Naive thymus-derived CD4-positive, alpha-beta T cell (primary cell): Measurements from ENCODE around the gene KCNQ1OT1. TPM values are rescaled to one million over a fixed set of nuclear protein-coding genes. Genes with fewer than 3 reads are reported as not detected.

Experiments used
- ATAC-seq: fragments of 150-1000 bp; cut with Tn5 transposase; 2 replicates; pipeline ENCODE4 v1.10.0; 2021; ENCODE audit warnings: mild to moderate bottlenecking, moderate library complexity
- CTCF ChIA-PET: fragments of 350-600 bp; sonication (Branson Sonifier 250); formaldehyde crosslinking; loops from one replicate; lab custom pipeline; 2021; ENCODE audit warnings: antibody characterized with exemption; lab: Charles Lee
- POLR2A ChIA-PET: fragments of 350-600 bp; sonication (Branson Sonifier 250); formaldehyde crosslinking; loops from one replicate; lab custom pipeline; 2021; ENCODE audit warnings: antibody characterized with exemption, inconsistent platforms; lab: Charles Lee
- DNase-seq, 9 donors: peaks; one replicate each; pipeline versions ENCODE4 v3.0.0 to v3.0.0-alpha.2; 2020 to 2022; ENCODE audit warnings: mixed read lengths in 1 of 9
- H3K27ac ChIP-seq: one replicate; pipeline ENCODE4 v1.7.0; 2013; ENCODE audit warnings: mild to moderate bottlenecking, low read depth, low read length, moderate library complexity
- H3K27me3 ChIP-seq, 2 donors: one replicate each; pipeline ENCODE4 v1.7.0; 2013; ENCODE audit warnings: low read length in 2 of 2, mild to moderate bottlenecking in 2 of 2, moderate library complexity in 2 of 2; ENCODE audit not compliant: control insufficient read depth in 2 of 2, insufficient read depth in 2 of 2
- H3K36me3 ChIP-seq, 3 experiments: 1 replicate in 2 of 3; 2 replicates in 1 of 3; pipeline ENCODE4 v1.7.0; 2013; ENCODE audit warnings: low read length in 3 of 3, mild to moderate bottlenecking in 3 of 3, moderate library complexity in 1 of 3; ENCODE audit not compliant: insufficient read depth in 3 of 3, control insufficient read depth in 2 of 3
- H3K4me1 ChIP-seq, 2 donors: one replicate each; pipeline ENCODE4 v1.7.0; 2013; ENCODE audit warnings: low read length in 2 of 2, mild to moderate bottlenecking in 2 of 2, moderate library complexity in 1 of 2; ENCODE audit not compliant: control insufficient read depth in 2 of 2, insufficient read depth in 2 of 2
- H3K4me3 ChIP-seq: 2 replicates; pipeline ENCODE4 v1.7.0; 2013; ENCODE audit warnings: mild to moderate bottlenecking, low read length
- H3K9me3 ChIP-seq, 3 experiments: 1 replicate in 2 of 3; 2 replicates in 1 of 3; pipeline ENCODE4 v1.7.0; 2013; ENCODE audit warnings: low read length in 3 of 3; ENCODE audit not compliant: control insufficient read depth in 2 of 3
- H3K27ac Mint-ChIP-seq, 9 donors: one replicate each; pipeline ENCODE4 v1.8.0; 2020 to 2022; ENCODE audit warnings: mixed read lengths in 9 of 9, mild to moderate bottlenecking in 8 of 9, moderate library complexity in 5 of 9, inconsistent platforms in 2 of 9
- H3K27me3 Mint-ChIP-seq, 5 donors: one replicate each; pipeline ENCODE4 v1.8.0; 2021 to 2022; ENCODE audit warnings: mixed read lengths in 5 of 5, mild to moderate bottlenecking in 1 of 5
- H3K36me3 Mint-ChIP-seq, 5 donors: one replicate each; pipeline ENCODE4 v1.8.0; 2020 to 2022; ENCODE audit warnings: mixed read lengths in 5 of 5, mild to moderate bottlenecking in 3 of 5, inconsistent platforms in 1 of 5
- H3K4me1 Mint-ChIP-seq, 7 donors: one replicate each; pipeline ENCODE4 v1.8.0; 2020 to 2022; ENCODE audit warnings: mixed read lengths in 7 of 7, mild to moderate bottlenecking in 3 of 7, inconsistent platforms in 1 of 7
- H3K4me3 Mint-ChIP-seq, 10 donors: one replicate each; pipeline ENCODE4 v1.8.0; 2020 to 2022; ENCODE audit warnings: mild to moderate bottlenecking in 10 of 10, mixed read lengths in 10 of 10, moderate library complexity in 6 of 10, inconsistent platforms in 2 of 10
- H3K9me3 Mint-ChIP-seq, 11 donors: one replicate each; pipeline ENCODE4 v1.8.0; 2020 to 2022; ENCODE audit warnings: mixed read lengths in 11 of 11, mild to moderate bottlenecking in 4 of 11, inconsistent platforms in 1 of 11, moderate library complexity in 1 of 11
- intact Hi-C, 2 donors: fragments of 100-400 bp; cut with micrococcal nuclease; formaldehyde crosslinking; loops; one replicate each; pipeline ENCODE4 v1.15.1; 2023
- polyA plus RNA-seq, 2 donors: library from polyadenylated mRNA; unstranded; fragments of 300-500 nt; fragmentation: Illumina TruSeq; gene quantifications; one replicate each; pipeline ENCODE4 v1.2.3, GENCODE V29; 2021
- total RNA-seq, 6 experiments: library from RNA in 5 of 6; stranded (reverse) in 5 of 6; gene quantifications; 1 replicate in 5 of 6; 2 replicates in 1 of 6; pipeline ENCODE4 v1.2.3 and lab custom pipeline; 2021 to 2026

Gene KCNQ1OT1
- total and polyA plus RNA-seq, 7 experiments from 2014 or later = 0.07 to 0.56 (median 0.19) TPM

DNA sequence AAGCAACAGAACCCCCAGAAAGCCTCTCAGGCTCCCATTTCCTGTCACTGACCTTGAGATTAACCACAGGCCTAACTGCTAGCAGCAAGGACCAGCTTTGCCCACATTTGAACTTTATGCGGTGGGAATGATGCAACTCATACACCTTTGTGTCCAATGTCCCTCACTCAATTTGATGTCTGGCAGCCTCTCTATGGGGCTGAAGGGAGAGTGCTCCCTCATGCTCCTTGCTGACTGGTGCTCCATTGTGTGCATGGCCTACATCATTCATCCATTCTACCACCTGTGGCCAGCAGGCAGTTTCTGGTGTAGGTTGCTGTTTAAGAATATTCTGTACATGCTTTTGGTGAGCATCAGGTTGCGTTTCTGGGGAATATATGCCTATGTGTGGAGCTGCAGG is 31.9 kb downstream of the KCNQ1OT1 start:
- Mint-ChIP-seq H3K27ac (no peak overlapping the region), H3K9me3 (no peaks in the 10 kb centered on the region), H3K4me3 (no peak overlapping the region), H3K36me3 (peaks cover 0 to 46% (median 8%) of the 10 kb centered on the region in 5 donors), H3K4me1 (peaks cover 0 to 6% (median 2%) of the 10 kb centered on the region in 7 donors), H3K27me3 (no peaks in the 10 kb centered on the region)
- Histone ChIP-seq H3K27me3 (no peaks in the 10 kb centered on the region), H3K9me3 (no peaks in the 10 kb centered on the region), H3K4me3 (no peak overlapping the region), H3K27ac (no peak overlapping the region), H3K36me3 (peaks cover 0 to 45% (median 3%) of the 10 kb centered on the region in 3 experiments), H3K4me1 (no peaks in the 10 kb centered on the region)
- intact Hi-C loops = no loop called here
- ChIA-PET CTCF (no interaction called here), POLR2A (no interaction called here)
- DNase-seq = no peak
- no peak for ATAC-seq

DNA sequence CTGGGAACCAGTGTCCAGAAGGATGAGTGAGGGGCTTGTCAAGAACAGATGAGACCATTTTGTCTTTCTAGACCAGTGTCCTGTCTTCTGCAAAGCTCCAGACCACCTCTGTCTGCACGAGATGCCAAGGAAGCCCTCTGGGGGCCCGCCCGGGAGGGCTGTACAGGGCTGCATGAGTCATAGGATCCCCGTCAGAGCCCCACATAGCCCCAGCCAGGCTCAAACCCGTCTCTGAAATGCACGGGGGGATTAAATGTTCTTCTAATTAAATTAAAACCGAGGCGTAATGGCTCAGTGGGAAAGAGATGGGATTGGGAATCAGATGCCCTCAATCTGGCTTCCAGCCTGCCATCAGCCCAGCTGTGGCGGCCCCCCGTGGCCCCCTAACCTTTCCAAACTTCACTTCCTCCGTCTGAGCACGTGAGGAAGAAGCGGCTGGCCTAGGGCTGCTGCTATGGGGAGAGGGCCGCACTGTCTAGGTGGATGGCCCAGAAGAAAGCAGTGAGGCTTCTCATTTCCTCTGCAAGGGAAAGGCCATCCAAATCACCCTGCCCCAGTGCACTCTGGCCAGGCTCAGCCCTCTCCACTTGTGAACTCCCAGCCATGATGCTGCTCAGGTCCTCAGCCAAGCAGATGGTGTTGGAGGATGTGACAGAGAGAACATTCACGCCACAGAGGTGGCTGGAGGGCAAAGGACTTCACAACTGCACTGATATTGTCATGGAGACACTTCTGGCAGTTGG is 32.8 kb downstream of the KCNQ1OT1 start:
- Mint-ChIP-seq H3K4me3 (no peak overlapping the region), H3K9me3 (no peaks in the 10 kb centered on the region), H3K27me3 (no peaks in the 10 kb centered on the region), H3K4me1 (peaks cover 0 to 6% (median 2%) of the 10 kb centered on the region in 7 donors), H3K36me3 (peaks cover 0 to 51% (median 11%) of the 10 kb centered on the region in 5 donors), H3K27ac (no peak overlapping the region)
- peaks cover 0 to 48% (median 3%) of the 10 kb centered on the region in 3 experiments for H3K36me3 ChIP-seq
- intact Hi-C loops = no loop called here
- H3K27me3 ChIP-seq = no peaks in the 10 kb centered on the region
- H3K27ac ChIP-seq = no peak overlapping the region
- CTCF ChIA-PET = no interaction called here
- H3K9me3 ChIP-seq = no peaks in the 10 kb centered on the region
- no peak for DNase-seq
- no peaks in the 10 kb centered on the region for H3K4me1 ChIP-seq
- no peak for ATAC-seq
- H3K4me3 ChIP-seq = no peak overlapping the region
- POLR2A ChIA-PET = no interaction called here

DNA sequence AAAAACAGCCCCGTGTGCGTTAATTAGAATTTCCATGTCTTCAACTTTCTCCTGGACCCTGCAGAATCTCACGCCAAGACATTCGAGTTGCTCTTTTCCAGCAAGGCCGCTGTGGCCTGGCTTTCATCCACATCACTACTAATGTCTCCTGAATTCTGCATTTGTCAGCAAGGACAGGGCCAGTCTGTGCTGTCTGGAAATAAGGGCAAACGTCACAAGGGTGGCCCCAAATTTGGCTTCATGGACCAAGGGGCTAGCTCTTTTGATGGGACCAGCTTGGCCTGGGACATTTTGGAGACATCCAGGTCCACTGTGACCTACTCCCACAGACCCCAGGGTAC is 33.4 kb downstream of the KCNQ1OT1 start:
- Mint-ChIP-seq H3K4me3 (no peak overlapping the region), H3K9me3 (no peaks in the 10 kb centered on the region), H3K36me3 (peaks cover 0 to 51% (median 11%) of the 10 kb centered on the region in 5 donors), H3K4me1 (peaks cover 0 to 6% (median 2%) of the 10 kb centered on the region in 7 donors), H3K27me3 (no peaks in the 10 kb centered on the region), H3K27ac (no peak overlapping the region)
- no peak for DNase-seq
- Histone ChIP-seq H3K4me1 (no peaks in the 10 kb centered on the region), H3K27ac (no peak overlapping the region), H3K4me3 (no peak overlapping the region), H3K27me3 (no peaks in the 10 kb centered on the region), H3K9me3 (no peaks in the 10 kb centered on the region), H3K36me3 (peaks cover 0 to 52% (median 3%) of the 10 kb centered on the region in 3 experiments)
- CTCF ChIA-PET = no interaction called here
- intact Hi-C loops = no loop called here
- POLR2A ChIA-PET = no interaction called here
- ATAC-seq = no peak

DNA sequence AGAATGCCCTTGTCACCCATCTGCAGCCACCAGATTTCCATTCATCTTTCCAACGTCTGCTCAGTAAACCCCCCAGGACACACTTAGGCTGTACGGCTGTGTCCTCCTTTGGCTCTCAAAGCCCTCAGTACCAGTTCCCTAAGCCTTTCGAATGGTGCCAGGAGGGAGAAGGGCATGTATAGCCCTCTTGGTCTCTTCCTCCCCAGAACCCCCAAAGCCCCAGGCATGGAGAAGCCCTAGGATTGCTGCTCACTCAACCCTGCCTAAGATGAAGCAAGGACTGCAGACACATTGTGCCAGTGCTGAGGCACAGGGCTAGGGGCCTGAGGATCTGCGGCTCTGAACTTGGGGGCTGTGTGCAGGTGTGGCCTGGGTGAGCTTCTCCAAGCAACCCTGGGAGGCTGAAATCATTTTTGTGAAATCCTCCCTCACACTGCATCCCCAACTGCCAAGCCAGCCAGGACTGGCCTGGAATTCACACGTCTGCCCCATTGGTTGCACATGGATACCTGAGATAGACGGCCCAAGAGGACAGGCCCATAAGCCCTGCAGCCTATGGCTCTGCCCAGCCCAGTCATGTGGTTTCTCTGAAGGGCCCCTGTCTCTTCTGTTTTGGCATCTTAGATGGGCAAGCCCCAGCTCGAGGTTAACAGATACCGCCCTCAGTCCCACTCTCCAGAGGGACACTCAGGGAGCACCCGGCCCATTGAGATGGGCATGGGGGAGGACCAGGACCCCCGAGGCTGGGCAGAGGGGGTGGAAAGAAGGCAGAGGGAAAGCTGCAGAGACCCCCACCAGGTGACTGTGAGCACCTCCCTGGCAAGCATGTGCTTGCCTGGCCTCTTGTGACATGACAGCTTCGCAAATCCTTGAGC is 34.0 kb downstream of the KCNQ1OT1 start:
- ATAC-seq = no peak
- intact Hi-C loops = no loop called here
- Histone ChIP-seq H3K4me3 (no peak overlapping the region), H3K9me3 (no peaks in the 10 kb centered on the region), H3K36me3 (peaks cover 0 to 52% (median 3%) of the 10 kb centered on the region in 3 experiments), H3K27me3 (no peaks in the 10 kb centered on the region), H3K4me1 (no peaks in the 10 kb centered on the region), H3K27ac (no peak overlapping the region)
- Mint-ChIP-seq H3K27me3 (no peaks in the 10 kb centered on the region), H3K4me1 (peaks cover 0 to 6% (median 2%) of the 10 kb centered on the region in 7 donors), H3K36me3 (peaks cover 0 to 56% (median 16%) of the 10 kb centered on the region in 5 donors), H3K9me3 (peaks cover 0 to 5% (median 0%) of the 10 kb centered on the region in 11 donors), H3K27ac (no peak overlapping the region), H3K4me3 (no peak overlapping the region)
- CTCF ChIA-PET = no interaction called here
- DNase-seq = no peak
- POLR2A ChIA-PET = no interaction called here

DNA sequence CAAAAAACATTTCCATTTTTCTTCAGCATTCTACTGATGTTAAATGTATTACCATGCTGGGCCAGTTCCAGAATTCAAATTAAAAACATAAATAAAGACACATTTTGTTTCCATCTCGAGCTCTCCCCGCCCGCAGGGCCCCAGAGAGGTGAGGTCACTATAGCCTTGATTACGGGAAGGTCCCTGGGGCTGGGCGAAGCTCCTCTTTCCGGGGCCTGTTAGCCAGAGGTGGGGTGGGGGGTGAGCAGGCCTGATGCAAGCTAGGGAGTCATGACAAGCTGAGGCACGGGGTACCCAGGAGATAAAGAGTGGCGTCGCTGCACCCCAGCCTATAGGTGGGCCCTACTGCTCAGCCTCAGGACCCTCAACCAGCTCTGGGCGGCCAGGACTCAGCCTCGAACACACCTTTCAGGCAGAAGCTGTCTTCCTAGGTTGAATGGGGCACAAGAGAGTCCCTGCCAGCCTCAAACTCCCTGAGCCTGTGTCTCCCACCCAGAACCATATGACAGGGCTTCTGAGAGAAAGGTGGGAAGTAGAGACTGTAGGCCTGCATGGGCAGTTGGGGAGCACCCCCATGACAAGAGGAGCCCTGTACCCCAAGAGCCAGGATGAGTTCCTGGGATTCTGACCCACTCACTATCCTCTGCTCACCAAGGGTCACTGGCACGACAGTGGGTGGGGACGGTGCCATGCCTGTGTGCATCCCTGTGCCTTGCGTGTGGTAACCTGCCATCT is 34.8 kb downstream of the KCNQ1OT1 start:
- ChIA-PET CTCF (no interaction called here), POLR2A (no interaction called here)
- no peak overlapping the region for H3K27ac Mint-ChIP-seq
- no peaks in the 10 kb centered on the region for H3K9me3 ChIP-seq
- no peak overlapping the region for H3K27ac ChIP-seq
- peaks cover 0 to 5% (median 0%) of the 10 kb centered on the region in 7 donors for H3K4me1 Mint-ChIP-seq
- H3K27me3 Mint-ChIP-seq = no peaks in the 10 kb centered on the region
- H3K27me3 ChIP-seq = no peaks in the 10 kb centered on the region
- peaks cover 0 to 60% (median 20%) of the 10 kb centered on the region in 5 donors for H3K36me3 Mint-ChIP-seq
- peaks cover 0 to 6% (median 2%) of the 10 kb centered on the region in 11 donors for H3K9me3 Mint-ChIP-seq
- H3K4me3 Mint-ChIP-seq = no peak overlapping the region
- H3K4me1 ChIP-seq = no peaks in the 10 kb centered on the region
- DNase-seq (no peak), ATAC-seq (no peak)
- H3K4me3 ChIP-seq = no peak overlapping the region
- peaks cover 0 to 48% (median 3%) of the 10 kb centered on the region in 3 experiments for H3K36me3 ChIP-seq
- intact Hi-C loops = no loop called here

DNA sequence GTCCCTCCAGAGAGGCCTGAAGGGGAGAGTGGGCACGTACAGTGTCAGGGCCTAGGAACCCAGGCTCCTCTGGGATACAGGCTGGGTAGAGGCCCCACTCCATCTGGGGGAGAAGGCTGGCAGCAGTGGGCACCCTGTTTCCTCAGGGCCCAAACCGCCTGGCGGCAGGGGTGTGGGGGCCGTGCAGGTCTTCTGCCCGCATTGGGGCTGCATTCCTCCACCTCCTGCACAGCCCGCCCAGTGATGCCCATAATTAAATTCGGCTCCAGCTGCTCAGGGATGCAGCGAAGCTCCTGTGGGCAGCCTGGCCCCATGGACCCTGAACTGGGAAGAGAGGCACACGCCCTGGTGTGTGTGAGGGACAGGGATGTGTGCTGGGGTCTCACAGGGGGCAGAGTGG is 35.4 kb downstream of the KCNQ1OT1 start:
- CTCF ChIA-PET = no interaction called here
- H3K27me3 ChIP-seq = no peaks in the 10 kb centered on the region

More for the DNA sequence above, 35.4 kb downstream of the KCNQ1OT1 start:
- no peak for ATAC-seq
- H3K36me3 ChIP-seq = peaks cover 0 to 46% (median 3%) of the 10 kb centered on the region in 3 experiments
- H3K4me3 ChIP-seq = no peak overlapping the region
- H3K36me3 Mint-ChIP-seq = peaks cover 0 to 58% (median 25%) of the 10 kb centered on the region in 5 donors
- POLR2A ChIA-PET = no interaction called here
- H3K27me3 Mint-ChIP-seq = no peaks in the 10 kb centered on the region
- H3K9me3 ChIP-seq = no peaks in the 10 kb centered on the region
- peaks cover 0 to 7% (median 2%) of the 10 kb centered on the region in 11 donors for H3K9me3 Mint-ChIP-seq
- H3K4me1 Mint-ChIP-seq = peaks cover 0 to 5% (median 0%) of the 10 kb centered on the region in 7 donors
- H3K27ac ChIP-seq = no peak overlapping the region
- no peak for DNase-seq
- H3K4me3 Mint-ChIP-seq = no peak overlapping the region
- intact Hi-C loops = no loop called here
- H3K4me1 ChIP-seq = no peaks in the 10 kb centered on the region
- H3K27ac Mint-ChIP-seq = no peak overlapping the region
